Measurements from ENCODE around the gene TPBG.
"Not testable (repeated sequence)": the region's sequence is repeated elsewhere in the genome, so short reads cannot be mapped to it uniquely, and the experiment has no call there.

Gene TPBG

DNA sequence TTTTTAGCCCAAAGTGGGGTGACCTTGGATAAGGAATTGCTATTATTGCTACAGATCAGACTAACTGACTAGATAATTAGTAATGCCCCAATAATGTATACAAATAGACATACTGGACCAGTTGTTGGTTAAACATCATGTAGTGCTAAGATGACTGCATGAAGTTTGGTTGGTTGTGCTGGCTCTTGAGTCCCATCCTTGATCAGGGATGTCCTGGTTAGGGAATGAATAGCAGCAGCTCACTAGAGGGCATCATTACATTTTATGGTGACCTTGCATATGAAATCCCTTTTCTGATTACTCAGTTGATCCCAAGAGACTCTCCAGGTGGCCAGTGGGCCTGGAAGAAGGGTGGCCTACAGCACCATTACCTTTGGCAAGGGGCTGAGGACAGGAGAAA lies 10.9 kb downstream of the TPBG start:
- no peak for DNase-seq (ENCODE audit: low spot score)

DNA sequence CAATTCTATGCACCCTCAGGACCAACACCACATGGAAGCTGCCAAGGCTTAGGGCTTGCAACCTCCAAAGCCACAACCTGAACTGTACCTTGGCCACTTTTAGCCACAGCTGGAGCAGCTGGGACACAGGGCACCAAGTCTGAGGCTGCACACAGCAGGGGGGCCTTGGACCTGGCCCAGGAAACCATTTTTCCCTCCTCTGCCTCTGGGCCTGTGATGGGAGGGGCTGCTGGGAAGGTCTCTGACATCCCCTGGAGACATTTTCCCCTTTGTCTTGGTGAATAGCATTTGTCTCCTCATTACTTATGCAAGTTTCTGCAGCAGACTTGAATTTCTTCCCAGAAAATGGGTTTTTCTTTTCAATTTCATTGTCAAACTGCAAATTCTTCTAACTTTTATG lies 13.0 kb downstream of the TPBG start:
- no peak for DNase-seq (ENCODE audit: low spot score)

DNA sequence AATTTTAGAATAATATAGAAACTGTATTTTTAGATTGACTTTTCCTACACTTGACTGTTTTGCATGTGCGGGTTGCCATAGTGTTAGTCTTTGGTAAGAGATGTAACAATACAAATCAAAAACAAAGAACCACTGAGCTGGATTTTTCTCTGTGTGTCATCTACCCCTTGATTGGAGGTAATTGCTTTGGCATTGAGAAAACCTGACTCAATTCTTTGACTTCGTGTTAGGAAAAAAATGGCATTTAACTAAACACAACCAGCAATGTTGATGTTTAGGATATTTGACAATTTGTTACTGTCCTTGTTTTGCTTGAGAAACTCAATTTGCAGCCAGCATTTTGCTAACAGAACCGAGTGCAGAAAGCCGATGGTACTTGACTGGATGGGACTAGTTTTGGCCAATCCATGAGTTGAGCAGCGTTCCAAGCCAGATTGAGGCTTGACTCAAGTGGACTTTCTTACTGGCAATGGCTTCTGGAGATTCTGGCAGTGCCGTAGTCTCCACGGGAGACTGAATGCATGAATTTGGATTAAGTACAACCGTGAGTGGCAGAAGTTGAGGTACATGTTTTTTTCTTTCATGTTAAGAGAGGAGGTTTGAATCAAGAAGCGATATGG lies 17.1 kb downstream of the TPBG start:
- no peak for DNase-seq (ENCODE audit: low spot score)

DNA sequence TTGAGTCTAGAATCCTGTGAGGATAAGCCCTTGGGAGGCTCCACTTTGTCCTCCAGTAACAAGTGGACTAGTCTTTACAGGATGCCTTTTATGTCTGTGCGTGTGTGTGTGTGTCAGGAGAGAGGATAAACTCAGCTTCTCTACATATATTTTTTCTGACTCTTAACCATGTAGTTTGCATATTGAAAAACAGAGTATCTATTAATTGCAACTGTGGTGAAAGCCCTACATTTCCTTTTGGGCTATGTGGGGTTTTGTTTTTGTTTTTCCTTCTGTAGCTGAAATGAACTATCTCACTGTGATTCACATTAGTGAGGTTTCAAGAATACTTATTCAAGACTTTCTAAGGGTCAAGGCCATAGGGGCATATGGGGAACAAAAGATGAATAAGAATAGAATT lies 17.7 kb downstream of the TPBG start:
- DNase-seq (ENCODE audit: low spot score) = no peak

DNA sequence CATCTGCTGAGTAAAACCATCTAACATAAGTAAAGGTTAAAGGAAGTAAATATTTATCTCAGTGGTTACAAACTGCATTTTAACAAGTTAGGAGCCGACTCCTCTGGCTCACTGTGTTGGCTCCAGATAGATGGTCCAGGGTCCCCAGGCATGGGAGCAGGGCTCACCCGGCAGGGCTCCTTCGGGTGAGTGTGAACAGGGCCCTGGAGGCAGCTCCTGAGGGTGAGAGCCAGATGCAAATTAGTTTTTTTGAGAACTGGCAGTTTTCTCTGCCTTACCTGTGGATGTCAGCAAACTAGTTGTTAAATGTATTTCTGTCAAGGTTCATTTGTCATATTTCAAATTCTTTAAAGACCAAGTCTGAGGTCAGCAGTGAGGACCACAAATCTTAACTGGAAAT lies 21.5 kb downstream of the TPBG start:
- DNase-seq (ENCODE audit: low spot score) = no peak

DNA sequence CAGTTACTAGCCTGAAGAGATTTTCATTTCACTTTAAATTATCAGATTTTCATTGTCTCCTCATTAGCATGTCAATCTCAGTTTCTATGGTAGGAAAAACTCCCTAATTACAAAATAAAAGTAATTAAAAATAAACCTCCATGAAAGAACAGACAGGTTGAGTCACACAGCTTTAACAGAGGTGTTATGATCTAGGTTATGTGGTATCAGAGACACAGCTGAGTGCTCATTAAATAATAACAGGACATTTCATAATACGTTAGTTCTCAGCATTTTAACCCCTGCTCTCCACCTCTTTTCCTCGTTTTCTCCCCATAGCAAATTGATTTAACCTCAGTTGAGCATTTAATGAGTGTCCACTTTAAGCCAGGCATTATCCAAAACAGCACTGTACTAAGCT lies 21.9 kb downstream of the TPBG start:
- no peak for DNase-seq (ENCODE audit: low spot score)

DNA sequence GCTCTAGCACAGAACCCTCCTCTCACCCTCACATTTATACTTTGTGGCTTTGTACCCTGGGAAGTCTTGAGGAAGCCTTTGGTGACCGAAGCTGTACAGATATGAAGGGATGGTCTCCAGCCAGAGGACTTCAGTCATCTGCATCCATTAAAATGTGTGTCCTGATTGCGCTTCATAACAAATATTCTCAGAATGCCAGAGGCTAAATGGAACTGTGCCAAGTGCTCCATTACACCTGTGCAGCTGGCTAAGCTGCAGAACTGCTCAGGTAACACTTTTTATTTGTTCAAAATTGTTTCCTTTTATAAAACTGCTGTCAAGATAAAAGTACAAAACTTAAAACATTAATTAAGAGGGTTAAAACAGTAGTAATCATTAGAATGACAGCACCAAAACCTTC lies 22.3 kb downstream of the TPBG start:
- DNase-seq (ENCODE audit: low spot score) = no peak

DNA sequence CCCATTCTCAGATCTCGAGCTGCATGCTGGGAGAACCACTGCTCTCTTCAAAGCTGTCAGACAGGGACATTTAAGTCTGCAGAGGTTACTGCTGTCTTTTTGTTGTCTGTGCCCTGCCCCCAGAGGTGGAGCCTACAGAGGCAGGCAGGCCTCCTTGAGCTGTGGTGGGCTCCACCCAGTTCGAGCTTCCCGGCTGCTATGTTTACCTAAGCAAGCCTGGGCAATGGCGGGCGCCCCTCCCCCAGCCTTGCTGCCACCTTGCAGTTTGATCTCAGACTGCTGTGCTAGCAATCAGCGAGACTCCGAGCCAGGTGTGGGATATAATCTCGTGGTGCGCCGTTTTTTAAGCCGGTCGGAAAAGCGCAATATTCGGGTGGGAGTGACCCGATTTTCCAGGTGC lies 31.2 kb downstream of the TPBG start:
- not testable (repeated sequence) for DNase-seq (ENCODE audit: low spot score)

DNA sequence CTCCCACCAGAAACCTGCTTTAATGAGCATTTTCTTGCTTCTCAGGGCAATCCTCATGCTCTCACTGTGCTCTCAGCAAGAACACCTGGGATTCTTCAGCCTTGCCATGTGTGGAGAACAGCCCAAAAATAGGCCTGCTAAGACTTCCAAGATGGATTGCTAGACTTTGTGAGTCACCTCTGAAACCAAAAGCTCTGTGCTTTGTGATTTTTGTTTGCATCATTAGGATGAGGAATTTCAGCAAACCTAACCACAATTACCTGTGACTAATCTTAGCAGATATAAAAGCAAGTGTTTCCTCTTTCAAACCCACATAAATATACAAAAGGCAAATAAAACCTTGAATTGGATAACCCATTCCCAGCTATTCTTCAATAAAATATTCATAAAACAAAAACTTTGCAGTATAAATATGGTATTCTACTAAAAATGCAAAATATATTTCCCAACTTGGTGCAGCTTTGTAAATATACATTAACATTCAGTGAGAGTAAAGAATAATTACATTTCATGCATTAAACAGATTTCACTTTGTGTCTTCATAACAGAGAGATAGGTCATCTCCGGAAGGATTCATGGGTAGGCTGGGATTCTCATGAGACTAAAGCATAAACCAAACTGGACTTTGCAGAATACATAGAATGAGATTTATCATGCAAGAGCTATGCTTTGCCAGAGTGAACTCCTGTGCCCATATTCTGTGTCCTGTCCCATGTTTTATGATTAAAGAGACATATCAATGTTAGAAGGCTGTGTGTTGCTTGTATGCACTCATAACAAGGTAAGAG lies 33.5 kb downstream of the TPBG start:
- DNase-seq (ENCODE audit: low spot score) = no peak

DNA sequence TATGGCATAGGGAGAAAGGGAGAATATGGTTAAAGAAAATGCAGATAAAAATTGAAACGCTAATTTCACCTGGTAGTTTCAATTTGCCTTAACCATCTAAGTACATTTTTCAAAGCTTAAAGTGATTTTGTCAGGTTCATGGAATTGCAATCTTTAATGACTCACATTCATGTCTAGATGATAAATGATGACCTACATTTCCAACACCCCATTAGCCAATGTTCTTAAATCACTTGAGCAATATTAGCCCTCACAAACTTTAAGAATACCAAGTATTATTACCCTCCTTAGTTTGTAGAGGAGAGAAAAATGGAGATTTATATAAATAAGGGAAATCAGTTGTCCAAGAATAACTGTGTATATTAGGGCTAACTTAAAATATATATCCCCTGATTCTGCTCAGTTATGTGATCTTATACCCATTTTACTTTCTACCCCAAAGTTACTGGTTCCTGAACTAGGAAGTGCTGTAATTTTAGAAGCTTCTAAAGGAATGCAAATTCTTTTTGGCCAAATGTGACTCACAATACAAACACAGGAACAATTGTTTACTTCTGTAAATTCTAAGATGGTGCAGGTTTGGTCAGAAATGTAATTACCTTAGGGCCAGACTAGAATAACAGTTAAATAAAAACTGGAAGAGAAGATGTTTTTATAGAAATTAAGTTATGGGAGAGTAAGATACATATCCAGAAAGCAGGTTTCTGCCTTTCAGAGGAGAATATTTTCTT lies 34.5 kb downstream of the TPBG start:
- DNase-seq (ENCODE audit: low spot score) = no peak

DNA sequence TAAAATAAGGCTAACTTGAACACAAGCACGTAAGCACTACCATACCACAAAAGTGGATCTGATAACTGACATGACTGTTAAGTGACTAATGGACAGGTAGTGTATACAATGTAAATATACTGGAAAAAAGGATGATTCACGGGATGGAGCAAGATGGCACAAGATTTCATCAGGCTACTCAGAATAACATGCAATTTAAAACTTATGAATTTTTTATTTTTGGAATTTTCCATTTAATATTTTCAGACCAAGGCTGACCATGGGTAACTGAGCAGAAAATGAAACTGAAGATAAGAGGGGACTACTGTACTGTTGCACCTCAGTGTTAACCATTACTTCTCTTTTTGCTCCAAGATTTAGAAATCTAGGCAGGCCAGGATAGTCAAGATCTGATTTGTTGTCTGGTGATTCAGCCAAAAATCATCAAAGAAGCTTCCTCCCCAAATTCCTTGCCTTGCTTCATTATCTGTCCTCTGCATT lies 45.4 kb downstream of the TPBG start:
- no peak for DNase-seq (ENCODE audit: low spot score)

DNA sequence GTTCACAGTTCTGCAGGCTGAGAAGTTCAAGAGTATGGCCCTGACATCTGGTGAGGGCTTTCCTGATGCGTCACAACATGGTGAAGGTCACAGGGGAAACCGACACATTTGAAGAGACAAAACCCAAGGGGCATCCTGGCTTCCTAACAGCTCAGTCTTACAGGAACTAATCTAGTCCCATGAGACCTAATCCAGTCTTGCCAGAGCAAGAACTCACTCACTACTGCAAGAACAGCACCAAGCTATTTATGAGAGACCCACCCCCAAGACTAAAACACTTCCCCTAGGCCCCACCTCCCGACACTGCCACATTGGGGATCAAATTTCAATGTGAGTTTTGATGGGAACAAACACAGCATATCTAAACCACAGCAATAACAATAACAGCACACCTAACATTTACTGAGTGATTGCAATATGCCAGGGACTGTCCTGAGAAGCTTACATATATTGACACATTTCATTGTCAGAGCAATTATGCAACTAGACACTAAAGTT lies 46.6 kb downstream of the TPBG start:
- no peak for DNase-seq (ENCODE audit: low spot score)

DNA sequence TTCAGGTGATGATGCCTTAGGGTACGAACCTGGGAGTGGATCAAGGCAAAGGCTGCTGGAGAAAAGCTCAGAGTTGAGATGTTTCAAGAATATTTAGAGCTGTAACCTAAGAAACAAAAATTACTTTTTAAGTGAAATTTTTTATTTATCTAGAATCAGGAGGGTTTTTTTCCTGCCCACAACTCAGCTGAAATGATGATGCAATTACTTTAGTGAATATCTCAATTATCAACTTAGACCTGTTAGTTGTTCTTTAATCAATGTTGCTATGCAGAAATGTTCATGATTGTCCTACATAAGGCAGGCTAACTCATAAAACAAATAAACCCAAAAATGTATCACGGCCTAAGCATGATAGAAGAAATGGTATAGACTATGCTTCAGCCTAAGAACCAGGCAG lies 50.3 kb downstream of the TPBG start:
- DNase-seq (ENCODE audit: low spot score) = no peak

DNA sequence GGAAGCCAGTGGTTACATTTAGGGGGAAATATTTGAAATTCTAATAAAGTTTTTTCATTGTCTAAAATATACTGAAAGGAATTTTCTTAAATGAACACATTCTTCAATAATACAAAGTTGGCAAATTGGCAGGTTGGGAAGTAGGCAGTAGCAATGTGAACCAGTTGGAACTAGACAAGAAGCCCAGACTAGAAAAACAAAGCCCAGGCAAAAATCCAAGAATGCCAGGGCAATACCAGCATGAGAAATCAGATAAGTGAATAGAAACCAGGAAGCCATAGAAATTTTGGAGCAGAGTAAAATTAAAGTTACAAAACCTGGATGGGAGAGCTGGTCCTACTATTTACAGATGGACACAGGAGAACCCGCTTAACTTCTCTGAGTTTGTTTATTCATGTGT lies 52.2 kb downstream of the TPBG start:
- no peak for DNase-seq (ENCODE audit: low spot score)

DNA sequence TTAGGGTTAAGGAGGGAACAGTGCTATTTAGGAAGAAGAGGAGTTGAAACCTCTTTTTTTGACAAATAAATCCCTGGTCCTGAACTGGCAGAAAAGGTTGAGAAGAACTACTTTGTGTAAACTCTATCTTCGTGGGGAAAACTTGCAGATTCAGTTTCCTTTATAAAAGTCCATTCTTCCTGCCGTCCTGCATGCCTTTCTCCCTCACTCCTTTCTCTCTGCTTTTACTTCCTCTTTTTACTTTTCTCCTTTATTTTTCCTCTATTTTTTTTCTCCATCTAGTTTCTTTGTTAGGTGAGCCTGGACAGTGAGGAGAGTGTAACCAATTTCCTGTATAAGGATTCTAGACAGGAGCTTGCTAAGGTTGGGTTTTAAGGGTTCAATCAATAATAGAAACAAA lies 52.7 kb downstream of the TPBG start:
- no peak for DNase-seq (ENCODE audit: low spot score)

Measured in cerebellar cortex (tissue), 1 donor.